Measurements from ENCODE around the gene MBP.

The MBP gene

GRCh38 chr18:77144046-77144445 is 11.5 kb upstream of the MBP start:
- Mint-ChIP-seq H3K36me3 (ENCODE audit: low read depth) (peaks cover 21% of the 10 kb centered on the region), H3K27me3 (ENCODE audit: low read depth) (no peaks in the 10 kb centered on the region), H3K27ac (no peak overlapping the region), H3K4me3 (no peak overlapping the region), H3K9me3 (peaks cover 26% of the 10 kb centered on the region), H3K4me1 (ENCODE audit: low read depth) (peaks cover 39% of the 10 kb centered on the region)

- H3K4me1 Mint-ChIP-seq (ENCODE audit: low read depth) = peaks cover 39% of the 10 kb centered on the region
- no peaks in the 10 kb centered on the region for H3K27me3 Mint-ChIP-seq (ENCODE audit: low read depth)
- H3K4me3 Mint-ChIP-seq = no peak overlapping the region
- H3K9me3 Mint-ChIP-seq = peaks cover 26% of the 10 kb centered on the region
- no peak overlapping the region for H3K27ac Mint-ChIP-seq
- peaks cover 21% of the 10 kb centered on the region for H3K36me3 Mint-ChIP-seq (ENCODE audit: low read depth)
Observed at GRCh38 chr18:77143196-77143595, 10.6 kb upstream of the MBP start.

GRCh38 chr18:77141401-77142118 is 9.0 kb upstream of the MBP start:
- peak overlapping the region; percentile 42 for H3K27ac Mint-ChIP-seq
- peaks cover 21% of the 10 kb centered on the region for H3K36me3 Mint-ChIP-seq (ENCODE audit: low read depth)
- H3K4me3 Mint-ChIP-seq = no peak overlapping the region
- peaks cover 26% of the 10 kb centered on the region for H3K9me3 Mint-ChIP-seq
- H3K4me1 Mint-ChIP-seq (ENCODE audit: low read depth) = peaks cover 37% of the 10 kb centered on the region
- H3K27me3 Mint-ChIP-seq (ENCODE audit: low read depth) = no peaks in the 10 kb centered on the region

- peak overlapping the region; percentile 81 for H3K27ac Mint-ChIP-seq
- H3K9me3 Mint-ChIP-seq = peaks cover 26% of the 10 kb centered on the region
- no peak overlapping the region for H3K4me3 Mint-ChIP-seq
- no peaks in the 10 kb centered on the region for H3K27me3 Mint-ChIP-seq (ENCODE audit: low read depth)
- H3K36me3 Mint-ChIP-seq (ENCODE audit: low read depth) = peaks cover 21% of the 10 kb centered on the region
- H3K4me1 Mint-ChIP-seq (ENCODE audit: low read depth) = peaks cover 36% of the 10 kb centered on the region
Observed at GRCh38 chr18:77140439-77141109, 8.0 kb upstream of the MBP start.

- peaks cover 36% of the 10 kb centered on the region for H3K4me1 Mint-ChIP-seq (ENCODE audit: low read depth)
- peaks cover 24% of the 10 kb centered on the region for H3K9me3 Mint-ChIP-seq
- H3K27ac Mint-ChIP-seq = peak overlapping the region; percentile 81
- H3K4me3 Mint-ChIP-seq = no peak overlapping the region
- H3K36me3 Mint-ChIP-seq (ENCODE audit: low read depth) = peaks cover 20% of the 10 kb centered on the region
- H3K27me3 Mint-ChIP-seq (ENCODE audit: low read depth) = no peaks in the 10 kb centered on the region
Observed at GRCh38 chr18:77140030-77140429, 7.4 kb upstream of the MBP start.

GRCh38 chr18:77139619-77140018 is 7.0 kb upstream of the MBP start:
- Mint-ChIP-seq H3K27ac (no peak overlapping the region), H3K27me3 (ENCODE audit: low read depth) (no peaks in the 10 kb centered on the region), H3K4me3 (no peak overlapping the region), H3K9me3 (peaks cover 21% of the 10 kb centered on the region), H3K36me3 (ENCODE audit: low read depth) (peaks cover 17% of the 10 kb centered on the region), H3K4me1 (ENCODE audit: low read depth) (peaks cover 36% of the 10 kb centered on the region)

GRCh38 chr18:77138270-77138669 is 5.7 kb upstream of the MBP start:
- Mint-ChIP-seq H3K4me3 (no peak overlapping the region), H3K27ac (no peak overlapping the region), H3K9me3 (peaks cover 12% of the 10 kb centered on the region), H3K27me3 (ENCODE audit: low read depth) (no peaks in the 10 kb centered on the region), H3K4me1 (ENCODE audit: low read depth) (peaks cover 43% of the 10 kb centered on the region), H3K36me3 (ENCODE audit: low read depth) (peaks cover 11% of the 10 kb centered on the region)

- Mint-ChIP-seq H3K27me3 (ENCODE audit: low read depth) (no peaks in the 10 kb centered on the region), H3K4me1 (ENCODE audit: low read depth) (peaks cover 43% of the 10 kb centered on the region), H3K9me3 (peaks cover 12% of the 10 kb centered on the region), H3K36me3 (ENCODE audit: low read depth) (peaks cover 9% of the 10 kb centered on the region), H3K27ac (peak overlapping the region; percentile 22), H3K4me3 (no peak overlapping the region)
Observed at GRCh38 chr18:77137851-77138250, 5.3 kb upstream of the MBP start.

- H3K4me3 Mint-ChIP-seq = no peak overlapping the region
- peak overlapping the region; percentile 19 for H3K27ac Mint-ChIP-seq
- peaks cover 43% of the 10 kb centered on the region for H3K4me1 Mint-ChIP-seq (ENCODE audit: low read depth)
- H3K27me3 Mint-ChIP-seq (ENCODE audit: low read depth) = no peaks in the 10 kb centered on the region
- H3K36me3 Mint-ChIP-seq (ENCODE audit: low read depth) = peaks cover 2% of the 10 kb centered on the region
- peaks cover 4% of the 10 kb centered on the region for H3K9me3 Mint-ChIP-seq
Observed at GRCh38 chr18:77136871-77137665, 4.5 kb upstream of the MBP start.

GRCh38 chr18:77136076-77136718 is 3.6 kb upstream of the MBP start:
- Mint-ChIP-seq H3K36me3 (ENCODE audit: low read depth) (peaks cover under 1% of the 10 kb centered on the region), H3K4me1 (ENCODE audit: low read depth) (peaks cover 43% of the 10 kb centered on the region), H3K27ac (no peak overlapping the region), H3K27me3 (ENCODE audit: low read depth) (no peaks in the 10 kb centered on the region), H3K9me3 (no peaks in the 10 kb centered on the region), H3K4me3 (no peak overlapping the region)

GRCh38 chr18:77135339-77136075 is 2.9 kb upstream of the MBP start:
- H3K27ac Mint-ChIP-seq = no peak overlapping the region
- H3K36me3 Mint-ChIP-seq (ENCODE audit: low read depth) = peaks cover 5% of the 10 kb centered on the region
- peaks cover 40% of the 10 kb centered on the region for H3K4me1 Mint-ChIP-seq (ENCODE audit: low read depth)
- no peak overlapping the region for H3K4me3 Mint-ChIP-seq
- no peaks in the 10 kb centered on the region for H3K27me3 Mint-ChIP-seq (ENCODE audit: low read depth)
- no peaks in the 10 kb centered on the region for H3K9me3 Mint-ChIP-seq

- Mint-ChIP-seq H3K36me3 (ENCODE audit: low read depth) (peaks cover 11% of the 10 kb centered on the region), H3K27me3 (ENCODE audit: low read depth) (no peaks in the 10 kb centered on the region), H3K27ac (peak overlapping the region; percentile 87), H3K4me1 (ENCODE audit: low read depth) (peaks cover 37% of the 10 kb centered on the region), H3K4me3 (peak overlapping the region; percentile 14), H3K9me3 (no peaks in the 10 kb centered on the region)
Observed at GRCh38 chr18:77134611-77135010, 2.0 kb upstream of the MBP start.

GRCh38 chr18:77133835-77134496 is 1.4 kb upstream of the MBP start:
- Mint-ChIP-seq H3K36me3 (ENCODE audit: low read depth) (peaks cover 16% of the 10 kb centered on the region), H3K4me3 (peak overlapping the region; percentile 84), H3K27me3 (ENCODE audit: low read depth) (no peaks in the 10 kb centered on the region), H3K27ac (peak overlapping the region; percentile 87), H3K9me3 (no peaks in the 10 kb centered on the region), H3K4me1 (ENCODE audit: low read depth) (peaks cover 41% of the 10 kb centered on the region)

Measured in T-helper 1 cell treated with Interleukin-12 subunit alpha and Interleukin-12 subunit beta and Interleukin-4 antibody, amounts not matched to agents 30 μg/mL and 1 μg/mL, for 36 hours (primary cell).